Ishikawa (cell line): ENCODE measurements around the gene MAML2.

Experiments
- CEBPB ChIP-seq: IDR thresholded peaks from 2 replicates; pipeline ENCODE4 v1.6.1; 2012
- CREB1 ChIP-seq: IDR thresholded peaks from 2 replicates; pipeline ENCODE4 v1.6.1; 2012; ENCODE audit warnings: low read depth
- EGR1 ChIP-seq: IDR thresholded peaks from 2 replicates; pipeline ENCODE4 v1.6.1; 2012
- EP300 ChIP-seq: IDR thresholded peaks from 2 replicates; pipeline ENCODE4 v1.6.1; 2012; ENCODE audit warnings: borderline replicate concordance
- FOXM1 ChIP-seq: IDR thresholded peaks from 2 replicates; pipeline ENCODE4 v1.6.1; 2012; ENCODE audit warnings: low read depth, borderline replicate concordance
- NFIC ChIP-seq: IDR thresholded peaks from 2 replicates; pipeline ENCODE4 v1.6.1; 2012
- RAD21 ChIP-seq: IDR thresholded peaks from 2 replicates; pipeline ENCODE4 v1.6.1; 2012; ENCODE audit warnings: low read depth
- TAF1 ChIP-seq: IDR thresholded peaks from 2 replicates; pipeline ENCODE4 v1.6.1; 2012; ENCODE audit warnings: low read depth, mild to moderate bottlenecking
- TCF12 ChIP-seq: IDR thresholded peaks from 2 replicates; pipeline ENCODE4 v1.6.1; 2012; ENCODE audit warnings: low read depth
- TEAD4 ChIP-seq: IDR thresholded peaks from 2 replicates; pipeline ENCODE4 v1.6.1; 2012
- YY1 ChIP-seq: IDR thresholded peaks from 2 replicates; pipeline ENCODE4 v1.6.1; 2012; ENCODE audit warnings: low read depth
- ZBTB7A ChIP-seq: IDR thresholded peaks from 2 replicates; pipeline ENCODE4 v1.6.1; 2012; ENCODE audit warnings: low read depth
- TF ChIP-seq, protein P1 (sequence below): IDR thresholded peaks from 2 replicates; pipeline ENCODE4 v1.6.1; 2012; ENCODE audit warnings: low read depth, mild to moderate bottlenecking
- TF ChIP-seq, protein P2 (sequence below): IDR thresholded peaks from 2 replicates; pipeline ENCODE4 v1.6.1; 2012
- TF ChIP-seq, protein P3 (sequence below): IDR thresholded peaks from 2 replicates; pipeline ENCODE4 v1.6.1; 2012

MAML2 gene

DNA sequence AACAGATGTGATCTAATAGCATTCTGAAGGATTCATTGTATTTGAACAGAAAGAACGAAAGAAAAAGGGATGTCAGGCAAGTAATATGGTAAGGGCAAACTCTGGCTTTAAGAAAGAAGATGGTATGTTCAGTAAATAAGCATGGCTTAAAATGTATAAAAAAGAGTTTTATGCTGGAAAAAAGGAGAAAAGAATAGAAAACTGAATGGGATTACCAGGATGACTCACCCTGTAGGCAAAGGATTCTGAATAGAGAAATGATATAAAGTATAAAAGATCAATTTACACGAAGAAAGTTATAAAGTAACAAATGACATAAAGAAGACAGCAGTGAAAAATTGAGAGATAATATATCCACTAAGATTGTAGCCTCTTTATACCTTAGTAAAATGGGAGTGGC, 42.2 kb upstream of the MAML2 start:
- TF ChIP-seq, protein P1, sequence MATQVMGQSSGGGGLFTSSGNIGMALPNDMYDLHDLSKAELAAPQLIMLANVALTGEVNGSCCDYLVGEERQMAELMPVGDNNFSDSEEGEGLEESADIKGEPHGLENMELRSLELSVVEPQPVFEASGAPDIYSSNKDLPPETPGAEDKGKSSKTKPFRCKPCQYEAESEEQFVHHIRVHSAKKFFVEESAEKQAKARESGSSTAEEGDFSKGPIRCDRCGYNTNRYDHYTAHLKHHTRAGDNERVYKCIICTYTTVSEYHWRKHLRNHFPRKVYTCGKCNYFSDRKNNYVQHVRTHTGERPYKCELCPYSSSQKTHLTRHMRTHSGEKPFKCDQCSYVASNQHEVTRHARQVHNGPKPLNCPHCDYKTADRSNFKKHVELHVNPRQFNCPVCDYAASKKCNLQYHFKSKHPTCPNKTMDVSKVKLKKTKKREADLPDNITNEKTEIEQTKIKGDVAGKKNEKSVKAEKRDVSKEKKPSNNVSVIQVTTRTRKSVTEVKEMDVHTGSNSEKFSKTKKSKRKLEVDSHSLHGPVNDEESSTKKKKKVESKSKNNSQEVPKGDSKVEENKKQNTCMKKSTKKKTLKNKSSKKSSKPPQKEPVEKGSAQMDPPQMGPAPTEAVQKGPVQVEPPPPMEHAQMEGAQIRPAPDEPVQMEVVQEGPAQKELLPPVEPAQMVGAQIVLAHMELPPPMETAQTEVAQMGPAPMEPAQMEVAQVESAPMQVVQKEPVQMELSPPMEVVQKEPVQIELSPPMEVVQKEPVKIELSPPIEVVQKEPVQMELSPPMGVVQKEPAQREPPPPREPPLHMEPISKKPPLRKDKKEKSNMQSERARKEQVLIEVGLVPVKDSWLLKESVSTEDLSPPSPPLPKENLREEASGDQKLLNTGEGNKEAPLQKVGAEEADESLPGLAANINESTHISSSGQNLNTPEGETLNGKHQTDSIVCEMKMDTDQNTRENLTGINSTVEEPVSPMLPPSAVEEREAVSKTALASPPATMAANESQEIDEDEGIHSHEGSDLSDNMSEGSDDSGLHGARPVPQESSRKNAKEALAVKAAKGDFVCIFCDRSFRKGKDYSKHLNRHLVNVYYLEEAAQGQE: no peak

DNA sequence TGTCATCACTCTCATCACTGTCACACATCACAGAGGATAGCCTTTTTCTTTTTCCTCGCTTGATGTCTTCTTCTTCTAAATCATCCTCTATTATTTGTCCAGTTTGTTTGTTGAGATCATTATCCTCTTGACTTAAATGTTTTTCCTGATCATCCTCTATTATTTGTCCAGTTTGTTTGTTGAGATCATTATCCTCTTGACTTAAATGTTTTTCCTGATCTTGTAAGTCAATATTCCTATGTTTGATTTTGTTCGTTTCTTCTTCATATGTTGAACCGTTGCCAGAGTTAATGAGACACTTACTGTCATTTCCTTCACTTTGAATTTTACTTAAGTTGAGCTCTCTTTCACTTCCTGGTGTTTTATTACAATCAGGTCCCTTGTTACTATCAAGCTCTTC, 41.2 kb upstream of the MAML2 start:
- TF ChIP-seq, protein P2, sequence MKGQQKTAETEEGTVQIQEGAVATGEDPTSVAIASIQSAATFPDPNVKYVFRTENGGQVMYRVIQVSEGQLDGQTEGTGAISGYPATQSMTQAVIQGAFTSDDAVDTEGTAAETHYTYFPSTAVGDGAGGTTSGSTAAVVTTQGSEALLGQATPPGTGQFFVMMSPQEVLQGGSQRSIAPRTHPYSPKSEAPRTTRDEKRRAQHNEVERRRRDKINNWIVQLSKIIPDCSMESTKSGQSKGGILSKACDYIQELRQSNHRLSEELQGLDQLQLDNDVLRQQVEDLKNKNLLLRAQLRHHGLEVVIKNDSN: no peak
- TF ChIP-seq YY1: no peak
- no peak for TF ChIP-seq CEBPB
- no peak for TF ChIP-seq CREB1
- TF ChIP-seq RAD21: no peak
- TF ChIP-seq, protein P1: no peak
- no peak for TF ChIP-seq EP300
- TF ChIP-seq TCF12: no peak
- TF ChIP-seq ZBTB7A: no peak
- no peak for TF ChIP-seq EGR1
- TF ChIP-seq TEAD4: no peak
- TF ChIP-seq TAF1: no peak
- TF ChIP-seq, protein P3, sequence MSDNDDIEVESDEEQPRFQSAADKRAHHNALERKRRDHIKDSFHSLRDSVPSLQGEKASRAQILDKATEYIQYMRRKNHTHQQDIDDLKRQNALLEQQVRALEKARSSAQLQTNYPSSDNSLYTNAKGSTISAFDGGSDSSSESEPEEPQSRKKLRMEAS: no peak

DNA sequence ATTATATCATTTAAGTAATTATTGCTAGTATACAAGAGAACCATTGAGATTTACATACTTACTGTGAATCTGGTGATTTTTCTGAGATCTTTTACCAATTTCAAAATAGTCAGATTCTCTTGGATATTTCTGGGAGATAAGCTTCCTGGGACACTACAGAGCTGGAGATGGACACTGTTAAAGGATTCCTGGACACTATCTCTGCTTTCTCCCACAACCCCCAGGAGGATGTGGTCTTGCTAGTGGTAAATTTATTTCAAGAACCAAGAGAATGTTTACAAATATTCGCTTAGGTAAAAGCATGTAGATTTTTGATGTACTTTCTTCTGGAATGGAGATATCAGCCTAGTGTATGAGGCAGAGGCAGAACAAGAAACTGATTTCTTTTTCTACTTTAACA, 33.8 kb upstream of the MAML2 start:
- TF ChIP-seq, protein P3: no peak
- no peak for TF ChIP-seq NFIC
- TF ChIP-seq YY1: no peak
- no peak for TF ChIP-seq CREB1
- TF ChIP-seq, protein P1: no peak
- no peak for TF ChIP-seq TAF1
- TF ChIP-seq FOXM1: no peak
- no peak for TF ChIP-seq TCF12
- TF ChIP-seq EP300: no peak

DNA sequence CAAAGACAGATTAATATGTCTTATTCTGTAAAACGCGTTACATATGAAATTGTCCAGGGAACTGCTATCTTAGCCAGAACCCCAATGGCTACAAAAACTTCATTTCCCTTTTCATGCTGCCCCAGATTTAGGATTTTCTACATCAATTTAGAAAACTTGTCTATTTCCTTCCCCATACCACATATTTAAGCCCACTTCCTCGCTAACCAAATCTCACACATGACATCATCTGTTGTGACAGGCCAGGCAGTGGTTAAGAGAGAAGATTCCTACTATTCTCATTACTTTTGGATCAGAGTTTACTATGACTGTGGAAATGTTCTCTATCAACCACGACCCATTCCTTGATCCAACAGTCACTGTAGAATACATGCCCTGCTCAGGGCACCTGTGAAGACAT, 30.8 kb upstream of the MAML2 start:
- TF ChIP-seq NFIC (no peak), ZBTB7A (no peak), EGR1 (no peak), RAD21 (no peak), CREB1 (no peak), CEBPB (no peak), TCF12 (no peak), EP300 (no peak), TAF1 (no peak), TEAD4 (no peak), YY1 (no peak), FOXM1 (no peak)
- TF ChIP-seq, protein P1: no peak
- TF ChIP-seq, protein P3: no peak
- TF ChIP-seq, protein P2: no peak
